ENCODE data around the gene ASXL2.

Gene ASXL2

GRCh38 chr2:25804338-25804737, 73.9 kb downstream of the ASXL2 start:
- TF ChIP-seq SUZ12 (IDR thresholded peaks at IDR 0.05; ENCODE audit: extremely low read depth, insufficient read depth, insufficient read length) (no peak), ZNF274 (IDR thresholded peaks at IDR 0.05; ENCODE audit: low read depth, low read length) (no peak), YY1 (IDR thresholded peaks at IDR 0.05; ENCODE audit: insufficient read depth, insufficient read length) (no peak)
- Histone ChIP-seq H3K4me1 (ENCODE audit: insufficient read depth, insufficient read length) (no peaks in the 10 kb centered on the region), H3K9ac (ENCODE audit: insufficient read length, low read depth) (no peak overlapping the region), H3K36me3 (ENCODE audit: insufficient read depth, insufficient read length, low read length) (peaks cover 36% of the 10 kb centered on the region), H3K27me3 (ENCODE audit: insufficient read depth, insufficient read length) (no peaks in the 10 kb centered on the region), H3K4me3 (ENCODE audit: insufficient read length, low read depth) (no peak overlapping the region), H3K9me3 (ENCODE audit: insufficient read depth, low read length) (no peaks in the 10 kb centered on the region)
- DNase-seq (ENCODE audit: low read depth, low spot score), result no peak

- peaks cover 36% of the 10 kb centered on the region for H3K36me3 ChIP-seq (ENCODE audit: insufficient read depth, insufficient read length, low read length)
- no peak for TF ChIP-seq YY1 (IDR thresholded peaks at IDR 0.05; ENCODE audit: insufficient read depth, insufficient read length)
- TF ChIP-seq SUZ12 (IDR thresholded peaks at IDR 0.05; ENCODE audit: extremely low read depth, insufficient read depth, insufficient read length), result no peak
- no peak for TF ChIP-seq ZNF274 (IDR thresholded peaks at IDR 0.05; ENCODE audit: low read depth, low read length)
- no peak for DNase-seq (ENCODE audit: low read depth, low spot score)
Measured at GRCh38 chr2:25799301-25799700, 79.0 kb downstream of the ASXL2 start.

DNA sequence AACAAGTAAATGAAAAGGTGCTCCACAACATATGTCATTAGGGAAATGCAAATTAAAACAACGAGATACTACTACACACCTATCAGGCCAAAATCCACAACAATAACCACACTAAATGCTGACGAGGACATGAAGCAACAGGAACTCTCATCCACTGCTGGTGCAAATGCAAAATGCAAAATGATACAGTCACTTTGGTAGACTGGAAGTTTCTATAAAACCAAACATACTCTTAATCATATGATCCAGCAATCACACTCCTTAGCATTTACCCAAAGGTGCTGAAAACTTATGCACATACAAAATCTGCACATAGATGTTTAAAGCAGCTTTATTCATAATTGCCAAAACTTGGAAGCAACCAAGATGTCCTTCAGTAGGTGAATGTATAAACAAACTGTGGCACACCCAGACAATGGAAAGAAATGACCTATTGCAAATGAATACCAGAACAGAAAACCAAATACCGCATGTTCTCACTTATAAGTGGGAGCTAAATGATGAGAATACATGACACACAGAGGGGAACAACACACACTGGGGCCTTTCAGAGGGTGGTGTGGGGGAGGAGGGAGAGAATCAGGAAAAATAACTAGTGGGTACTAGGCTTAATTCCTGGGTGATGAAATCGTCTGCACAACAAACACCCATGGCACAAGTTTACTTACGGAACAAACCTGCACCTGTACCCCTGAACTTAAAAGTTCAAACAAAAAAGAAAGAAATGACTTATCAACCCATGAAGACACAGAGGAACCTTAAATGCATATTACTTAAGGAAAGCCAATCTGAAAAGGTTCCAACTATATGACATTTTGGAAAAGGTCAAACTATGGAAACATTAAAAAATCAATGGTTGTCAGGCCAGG, 80.4 kb downstream of the ASXL2 start:
- H3K4me3 ChIP-seq (ENCODE audit: insufficient read length, low read depth), result no peak overlapping the region
- no peak for DNase-seq (ENCODE audit: low read depth, low spot score)
- H3K9ac ChIP-seq (ENCODE audit: insufficient read length, low read depth), result no peak overlapping the region
- peaks cover 24% of the 10 kb centered on the region for H3K36me3 ChIP-seq (ENCODE audit: insufficient read depth, insufficient read length, low read length)
- H3K9me3 ChIP-seq (ENCODE audit: insufficient read depth, low read length), result no peaks in the 10 kb centered on the region
- TF ChIP-seq ZNF274 (IDR thresholded peaks at IDR 0.05; ENCODE audit: low read depth, low read length) (no peak), SUZ12 (IDR thresholded peaks at IDR 0.05; ENCODE audit: extremely low read depth, insufficient read depth, insufficient read length) (no peak), YY1 (IDR thresholded peaks at IDR 0.05; ENCODE audit: insufficient read depth, insufficient read length) (no peak)
- H3K4me1 ChIP-seq (ENCODE audit: insufficient read depth, insufficient read length), result no peaks in the 10 kb centered on the region
- no peaks in the 10 kb centered on the region for H3K27me3 ChIP-seq (ENCODE audit: insufficient read depth, insufficient read length)

More at GRCh38 chr2:25799301-25799700, 79.0 kb downstream of the ASXL2 start:
- Histone ChIP-seq H3K9me3 (ENCODE audit: insufficient read depth, low read length) (no peaks in the 10 kb centered on the region), H3K4me3 (ENCODE audit: insufficient read length, low read depth) (no peak overlapping the region), H3K27me3 (ENCODE audit: insufficient read depth, insufficient read length) (no peaks in the 10 kb centered on the region), H3K9ac (ENCODE audit: insufficient read length, low read depth) (no peak overlapping the region), H3K4me1 (ENCODE audit: insufficient read depth, insufficient read length) (no peaks in the 10 kb centered on the region)

GRCh38 chr2:25794544-25795276, 83.6 kb downstream of the ASXL2 start:
- no peaks in the 10 kb centered on the region for H3K4me1 ChIP-seq (ENCODE audit: insufficient read depth, insufficient read length)
- no peak for TF ChIP-seq SUZ12 (IDR thresholded peaks at IDR 0.05; ENCODE audit: extremely low read depth, insufficient read depth, insufficient read length)
- TF ChIP-seq ZNF274 (IDR thresholded peaks at IDR 0.05; ENCODE audit: low read depth, low read length), result no peak
- no peak for TF ChIP-seq YY1 (IDR thresholded peaks at IDR 0.05; ENCODE audit: insufficient read depth, insufficient read length)
- peaks cover 20% of the 10 kb centered on the region for H3K36me3 ChIP-seq (ENCODE audit: insufficient read depth, insufficient read length, low read length)
- H3K4me3 ChIP-seq (ENCODE audit: insufficient read length, low read depth), result no peak overlapping the region
- H3K9ac ChIP-seq (ENCODE audit: insufficient read length, low read depth), result no peak overlapping the region
- no peaks in the 10 kb centered on the region for H3K27me3 ChIP-seq (ENCODE audit: insufficient read depth, insufficient read length)
- no peaks in the 10 kb centered on the region for H3K9me3 ChIP-seq (ENCODE audit: insufficient read depth, low read length)
- DNase-seq (ENCODE audit: low read depth, low spot score), result no peak

GRCh38 chr2:25790074-25790790, 88.1 kb downstream of the ASXL2 start:
- TF ChIP-seq ZNF274 (IDR thresholded peaks at IDR 0.05; ENCODE audit: low read depth, low read length) (no peak), SUZ12 (IDR thresholded peaks at IDR 0.05; ENCODE audit: extremely low read depth, insufficient read depth, insufficient read length) (no peak), YY1 (IDR thresholded peaks at IDR 0.05; ENCODE audit: insufficient read depth, insufficient read length) (no peak)
- no peak overlapping the region for H3K9ac ChIP-seq (ENCODE audit: insufficient read length, low read depth)
- H3K4me1 ChIP-seq (ENCODE audit: insufficient read depth, insufficient read length), result no peaks in the 10 kb centered on the region

GRCh38 chr2:25788457-25788856, 89.8 kb downstream of the ASXL2 start:
- TF ChIP-seq ZNF274 (IDR thresholded peaks at IDR 0.05; ENCODE audit: low read depth, low read length), result no peak
- TF ChIP-seq SUZ12 (IDR thresholded peaks at IDR 0.05; ENCODE audit: extremely low read depth, insufficient read depth, insufficient read length), result no peak
- no peak for TF ChIP-seq YY1 (IDR thresholded peaks at IDR 0.05; ENCODE audit: insufficient read depth, insufficient read length)
- no peak for DNase-seq (ENCODE audit: low read depth, low spot score)
- H3K36me3 ChIP-seq (ENCODE audit: insufficient read depth, insufficient read length, low read length), result no peaks in the 10 kb centered on the region
- H3K4me3 ChIP-seq (ENCODE audit: insufficient read length, low read depth), result no peak overlapping the region
- H3K9ac ChIP-seq (ENCODE audit: insufficient read length, low read depth), result no peak overlapping the region
- no peaks in the 10 kb centered on the region for H3K4me1 ChIP-seq (ENCODE audit: insufficient read depth, insufficient read length)
- H3K9me3 ChIP-seq (ENCODE audit: insufficient read depth, low read length), result no peaks in the 10 kb centered on the region
- no peaks in the 10 kb centered on the region for H3K27me3 ChIP-seq (ENCODE audit: insufficient read depth, insufficient read length)

More at GRCh38 chr2:25790074-25790790, 88.1 kb downstream of the ASXL2 start:
- no peak for DNase-seq (ENCODE audit: low read depth, low spot score)
- Histone ChIP-seq H3K4me3 (ENCODE audit: insufficient read length, low read depth) (no peak overlapping the region), H3K27me3 (ENCODE audit: insufficient read depth, insufficient read length) (no peaks in the 10 kb centered on the region), H3K36me3 (ENCODE audit: insufficient read depth, insufficient read length, low read length) (peaks cover 7% of the 10 kb centered on the region), H3K9me3 (ENCODE audit: insufficient read depth, low read length) (no peaks in the 10 kb centered on the region)

All from NT2/D1 (cell line).